Measurements from ENCODE around the gene FCHO1. TPM values are rescaled to one million over a fixed set of nuclear protein-coding genes. Genes with fewer than 3 reads are reported as not detected.

Gene FCHO1
- total and polyA plus RNA-seq, 7 experiments from 2014 or later = 14.7 to 107 (median 79.3) TPM

DNA sequence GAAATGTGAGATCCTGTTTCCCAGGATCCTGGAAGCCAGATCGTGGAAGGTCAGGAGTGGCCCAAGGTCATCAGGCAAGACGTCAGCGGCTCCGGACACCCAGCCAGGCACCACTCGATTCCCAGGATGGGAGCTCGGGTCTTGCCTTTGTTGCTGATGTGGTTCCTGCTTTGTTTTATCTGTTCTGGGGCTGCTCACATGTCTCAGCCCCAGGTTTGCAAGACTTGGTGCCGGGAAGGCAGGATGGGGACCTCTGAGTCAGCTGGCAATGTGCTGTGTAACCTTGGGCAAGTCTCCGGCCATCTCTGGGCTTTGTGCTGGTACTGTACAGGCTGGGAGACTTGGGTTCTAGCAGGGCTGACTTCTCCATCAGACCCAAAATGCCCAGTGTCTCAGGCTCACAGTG lies 1.4 kb upstream of the FCHO1 start:
- Mint-ChIP-seq H3K4me3 (peak overlapping the region; percentile 87 to 100 (median 94)), H3K9me3 (no peaks in the 10 kb centered on the region), H3K27me3 (no peaks in the 10 kb centered on the region), H3K4me1 (peaks cover 42 to 58% (median 49%) of the 10 kb centered on the region in 7 donors), H3K36me3 (peaks cover 0 to 19% (median 4%) of the 10 kb centered on the region in 5 donors), H3K27ac (peak overlapping the region; percentile 72 to 96 (median 93))
- H3K27ac ChIP-seq (ENCODE audit: low read depth, low read length) = peak overlapping the region; percentile 88
- ChIA-PET POLR2A (interaction anchor here (1.0 to 1.4 kb wide), 3 partner anchors 42 to 100 kb away, joined by 3 to 4 read pairs (median 3); partner anchors contain the start of gene JAK3), CTCF (no interaction called here)
- peaks cover 0 to 11% (median 9%) of the 10 kb centered on the region in 3 experiments for H3K36me3 ChIP-seq (ENCODE audit: control insufficient read depth in 2 of 3, insufficient read depth in 3 of 3, low read length in 3 of 3)
- intact Hi-C loops (cut with micrococcal nuclease) = loop anchor here (5.0 to 10.0 kb wide), 2 partner anchors 193 to 675 kb away; partner anchors contain the start of genes COLGALT1 (in 1 of the 2), HAUS8 (in 1 of the 2) and MYO9B (in 1 of the 2)
- ATAC-seq (no peak), DNase-seq (peak in 1 of 9 donors; percentile 44)
- peaks cover 38 to 42% of the 10 kb centered on the region in 2 donors for H3K4me1 ChIP-seq (ENCODE audit: control insufficient read depth in 2 of 2, insufficient read depth in 2 of 2, low read length in 2 of 2)
- no peaks in the 10 kb centered on the region for H3K27me3 ChIP-seq (ENCODE audit: control insufficient read depth in 2 of 2, insufficient read depth in 2 of 2, low read length in 2 of 2)
- peak overlapping the region; percentile 2 for H3K4me3 ChIP-seq (ENCODE audit: low read length)
- no peaks in the 10 kb centered on the region for H3K9me3 ChIP-seq (ENCODE audit: control insufficient read depth in 2 of 3, low read length in 3 of 3)

DNA sequence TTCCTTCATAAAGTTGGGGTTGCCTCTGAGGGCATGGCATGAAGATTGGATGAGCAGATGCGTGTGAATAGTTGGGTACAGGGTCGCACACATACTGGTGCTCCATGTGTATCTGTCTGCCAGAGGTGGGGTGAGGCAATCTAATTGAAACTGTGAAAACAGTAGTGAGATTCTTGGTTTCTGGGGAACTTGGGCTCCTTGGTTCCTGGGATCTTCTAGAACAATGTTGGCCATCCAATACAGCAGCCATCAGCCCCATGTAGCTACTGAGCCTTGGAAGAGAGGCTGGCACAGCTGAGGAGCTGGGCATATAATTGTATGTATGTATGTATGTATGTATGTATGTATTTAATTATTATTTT lies 616 bp downstream of the FCHO1 start:
- Histone ChIP-seq H3K4me3 (ENCODE audit: low read length) (peak overlapping the region; percentile 66), H3K4me1 (ENCODE audit: control insufficient read depth in 2 of 2, insufficient read depth in 2 of 2, low read length in 2 of 2) (peaks cover 38 to 50% of the 10 kb centered on the region in 2 donors), H3K36me3 (ENCODE audit: control insufficient read depth in 2 of 3, insufficient read depth in 3 of 3, low read length in 3 of 3) (peaks cover 0 to 30% (median 12%) of the 10 kb centered on the region in 3 experiments), H3K9me3 (ENCODE audit: control insufficient read depth in 2 of 3, low read length in 3 of 3) (no peaks in the 10 kb centered on the region), H3K27ac (ENCODE audit: low read depth, low read length) (peak overlapping the region; percentile 88), H3K27me3 (ENCODE audit: control insufficient read depth in 2 of 2, insufficient read depth in 2 of 2, low read length in 2 of 2) (no peaks in the 10 kb centered on the region)
- CTCF ChIA-PET = interaction anchor here (1.1 to 1.6 kb wide), 5 partner anchors 15 to 107 kb away, joined by 3 to 5 read pairs (median 4); no protein-coding TSS in a partner anchor
- ATAC-seq (no peak), DNase-seq (no peak)
- POLR2A ChIA-PET = interaction anchor here (0.9 to 2.2 kb wide), 7 partner anchors 11 to 99 kb away, joined by 3 to 8 read pairs (median 6); partner anchors contain the start of genes JAK3 and MAP1S
- Mint-ChIP-seq H3K36me3 (peaks cover 0 to 30% (median 7%) of the 10 kb centered on the region in 5 donors), H3K4me3 (peak overlapping the region; percentile 87 to 100 (median 94)), H3K27ac (peak overlapping the region; percentile 90 to 96 (median 96)), H3K4me1 (peaks cover 40 to 65% (median 56%) of the 10 kb centered on the region in 7 donors), H3K27me3 (no peaks in the 10 kb centered on the region), H3K9me3 (no peaks in the 10 kb centered on the region)
- intact Hi-C loops (cut with micrococcal nuclease) = loop anchor here (1.0 to 5.0 kb wide), 4 partner anchors 32 to 197 kb away; partner anchors contain the start of genes COLGALT1 (in 2 of the 2) and MAP1S (in 2 of the 2)

DNA sequence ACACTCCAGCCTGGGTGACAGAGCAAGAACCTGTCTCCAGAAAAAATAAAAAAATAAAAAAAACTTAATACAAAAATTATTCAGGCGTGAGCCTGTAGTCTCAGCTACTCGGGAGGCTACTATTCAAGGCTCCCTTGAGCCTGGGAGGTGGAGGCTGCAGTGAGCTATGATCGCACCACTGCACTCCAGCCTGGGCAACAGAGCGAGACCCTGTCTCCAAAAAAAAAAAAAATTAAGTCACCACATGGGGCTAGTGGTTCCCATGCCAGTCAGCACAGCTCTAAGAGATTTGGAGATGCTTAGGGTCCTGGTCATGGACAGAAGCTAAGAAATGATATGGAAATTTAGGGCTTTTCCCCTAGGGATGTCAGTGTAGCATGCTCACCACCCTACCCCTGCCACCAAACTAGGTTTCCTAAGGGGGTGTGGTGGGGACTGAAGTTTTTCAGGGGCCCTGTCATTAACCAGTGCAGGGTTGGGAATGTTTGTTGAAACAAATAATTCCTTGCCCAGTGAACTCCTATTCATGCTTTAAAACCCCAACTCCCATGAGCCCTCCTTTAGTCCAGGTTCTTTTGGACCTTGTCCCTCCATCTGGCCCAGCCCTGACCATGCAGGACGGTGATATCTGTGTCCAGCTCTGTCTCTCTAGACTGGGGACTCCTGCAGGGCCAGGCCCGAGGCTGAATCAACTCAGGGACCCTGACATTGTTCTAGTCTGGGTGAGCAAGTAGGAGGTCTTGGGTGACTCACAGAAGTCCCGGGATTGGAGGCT lies 1.8 kb downstream of the FCHO1 start:
- H3K27me3 ChIP-seq (ENCODE audit: control insufficient read depth in 2 of 2, insufficient read depth in 2 of 2, low read length in 2 of 2) = no peaks in the 10 kb centered on the region
- H3K4me3 Mint-ChIP-seq = peak overlapping the region in 1 of 10 donors; percentile 15
- DNase-seq (no peak), ATAC-seq (no peak)
- H3K36me3 ChIP-seq (ENCODE audit: control insufficient read depth in 2 of 3, insufficient read depth in 3 of 3, low read length in 3 of 3) = peaks cover 0 to 37% (median 14%) of the 10 kb centered on the region in 3 experiments
- peaks cover 40 to 67% (median 54%) of the 10 kb centered on the region in 7 donors for H3K4me1 Mint-ChIP-seq
- peak overlapping the region; percentile 33 for H3K27ac ChIP-seq (ENCODE audit: low read depth, low read length)
- CTCF ChIA-PET = interaction anchor here (0.6 to 1.6 kb wide), 4 partner anchors 14 to 296 kb away, joined by 3 to 5 read pairs (median 4); partner anchors contain the start of gene RPL18A
- no peaks in the 10 kb centered on the region for H3K9me3 Mint-ChIP-seq
- H3K27ac Mint-ChIP-seq = peak overlapping the region in 4 of 9 donors; percentile 43 to 66 (median 52)
- peaks cover 0 to 35% (median 8%) of the 10 kb centered on the region in 5 donors for H3K36me3 Mint-ChIP-seq
- H3K27me3 Mint-ChIP-seq = no peaks in the 10 kb centered on the region
- intact Hi-C loops (cut with micrococcal nuclease) = loop anchor here in 1 of 2 donors (5.0 kb wide), 1 partner anchor 196 kb away; the partner anchor contains the start of gene COLGALT1
- H3K4me3 ChIP-seq (ENCODE audit: low read length) = no peak overlapping the region
- no peaks in the 10 kb centered on the region for H3K9me3 ChIP-seq (ENCODE audit: control insufficient read depth in 2 of 3, low read length in 3 of 3)
- H3K4me1 ChIP-seq (ENCODE audit: control insufficient read depth in 2 of 2, insufficient read depth in 2 of 2, low read length in 2 of 2) = peaks cover 34 to 47% of the 10 kb centered on the region in 2 donors
- POLR2A ChIA-PET = interaction anchor here (0.6 to 2.2 kb wide), 5 partner anchors 11 to 1665 kb away, joined by 3 to 6 read pairs (median 4); no protein-coding TSS in a partner anchor

DNA sequence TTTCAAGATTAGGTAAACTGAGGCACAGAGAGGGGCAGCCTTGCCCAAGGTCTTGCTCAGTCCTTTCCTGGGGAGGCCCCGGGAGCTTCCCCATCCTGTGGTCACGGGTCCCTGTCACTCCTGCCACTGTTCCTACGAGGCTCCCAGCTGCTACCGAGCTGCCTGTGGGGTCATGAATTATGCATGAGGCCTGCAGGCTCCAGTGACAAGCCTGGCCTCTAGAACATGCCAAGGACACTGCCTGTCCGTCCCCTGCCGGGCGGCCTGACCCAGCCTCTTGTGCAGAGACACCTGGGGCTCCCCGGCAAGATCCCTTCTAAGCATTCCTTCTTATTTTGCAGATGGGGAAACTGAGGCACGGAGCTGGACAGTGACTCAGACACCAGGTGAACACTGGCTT lies 2.7 kb downstream of the FCHO1 start:
- Mint-ChIP-seq H3K4me3 (peak overlapping the region in 4 of 10 donors; percentile 9 to 45 (median 19)), H3K27me3 (no peaks in the 10 kb centered on the region), H3K36me3 (peaks cover 0 to 37% (median 12%) of the 10 kb centered on the region in 5 donors), H3K4me1 (peaks cover 34 to 65% (median 53%) of the 10 kb centered on the region in 7 donors), H3K27ac (peak overlapping the region in 5 of 9 donors; percentile 14 to 77 (median 67)), H3K9me3 (no peaks in the 10 kb centered on the region)
- H3K36me3 ChIP-seq (ENCODE audit: control insufficient read depth in 2 of 3, insufficient read depth in 3 of 3, low read length in 3 of 3) = peaks cover 0 to 42% (median 14%) of the 10 kb centered on the region in 3 experiments
- H3K27ac ChIP-seq (ENCODE audit: low read depth, low read length) = peak overlapping the region; percentile 34
- ChIA-PET POLR2A (interaction anchor here (0.6 to 0.8 kb wide), 3 partner anchors 12 to 1481 kb away, joined by 3 to 4 read pairs (median 4); no protein-coding TSS in a partner anchor), CTCF (no interaction called here)
- peaks cover 25 to 41% of the 10 kb centered on the region in 2 donors for H3K4me1 ChIP-seq (ENCODE audit: control insufficient read depth in 2 of 2, insufficient read depth in 2 of 2, low read length in 2 of 2)
- no peak overlapping the region for H3K4me3 ChIP-seq (ENCODE audit: low read length)
- DNase-seq = no peak
- no peaks in the 10 kb centered on the region for H3K27me3 ChIP-seq (ENCODE audit: control insufficient read depth in 2 of 2, insufficient read depth in 2 of 2, low read length in 2 of 2)
- intact Hi-C loops (cut with micrococcal nuclease) = loop anchor here in 1 of 2 donors (5.0 kb wide), 1 partner anchor 197 kb away; the partner anchor contains the start of gene COLGALT1
- H3K9me3 ChIP-seq (ENCODE audit: control insufficient read depth in 2 of 3, low read length in 3 of 3) = no peaks in the 10 kb centered on the region
- ATAC-seq = no peak

DNA sequence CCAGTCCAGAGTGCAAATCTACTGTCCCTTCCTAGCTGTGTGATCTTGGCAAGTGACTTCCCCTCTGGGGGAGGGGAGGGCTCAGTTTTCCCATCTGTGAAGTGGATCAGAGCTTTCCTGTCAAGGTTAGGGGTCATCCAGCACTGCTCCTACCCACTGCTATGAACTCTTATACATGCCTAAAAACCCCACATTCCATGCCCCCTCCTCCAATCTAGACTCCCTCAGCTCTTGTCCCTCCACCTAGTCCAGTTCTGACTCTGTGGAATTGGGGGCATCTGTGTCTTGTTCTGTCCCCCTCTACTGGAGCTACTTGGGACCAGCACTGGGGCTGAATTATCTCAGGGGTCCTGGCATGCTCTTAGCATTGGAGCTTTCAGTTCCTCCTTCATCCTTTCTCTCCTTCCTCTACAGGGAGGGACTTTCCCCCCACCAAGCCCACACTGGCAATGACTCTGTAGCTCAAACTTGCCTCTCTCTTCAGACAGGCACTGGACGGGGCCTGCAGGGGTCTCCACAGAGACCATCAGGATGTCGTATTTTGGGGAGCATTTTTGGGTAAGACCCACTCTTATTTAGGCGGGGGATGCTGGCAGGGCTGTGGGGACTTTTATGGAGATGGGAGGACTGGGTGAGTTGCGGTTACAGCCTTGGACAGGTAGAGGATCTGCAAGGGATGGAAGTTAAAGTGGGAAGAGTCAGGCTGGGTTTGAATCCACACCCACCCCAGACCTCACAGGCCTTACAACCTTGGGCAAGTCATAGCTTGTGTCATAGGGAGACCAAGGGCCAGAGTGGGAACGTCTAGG lies 3.6 kb downstream of the FCHO1 start:
- ChIA-PET CTCF (interaction anchor here (1.0 kb wide), 1 partner anchor 9 kb away, joined by 3 read pairs; no protein-coding TSS in a partner anchor), POLR2A (interaction anchor here (0.5 to 0.8 kb wide), 3 partner anchors 12 to 1482 kb away, joined by 3 to 4 read pairs (median 3); no protein-coding TSS in a partner anchor)
- H3K4me1 ChIP-seq (ENCODE audit: control insufficient read depth in 2 of 2, insufficient read depth in 2 of 2, low read length in 2 of 2) = peaks cover 16 to 32% of the 10 kb centered on the region in 2 donors
- no peaks in the 10 kb centered on the region for H3K27me3 ChIP-seq (ENCODE audit: control insufficient read depth in 2 of 2, insufficient read depth in 2 of 2, low read length in 2 of 2)
- no peak for DNase-seq
- no peaks in the 10 kb centered on the region for H3K9me3 ChIP-seq (ENCODE audit: control insufficient read depth in 2 of 3, low read length in 3 of 3)
- peak overlapping the region; percentile 34 for H3K27ac ChIP-seq (ENCODE audit: low read depth, low read length)
- H3K27ac Mint-ChIP-seq = peak overlapping the region; percentile 59 to 94 (median 76)
- peak; percentile 30 for ATAC-seq
- H3K27me3 Mint-ChIP-seq = no peaks in the 10 kb centered on the region
- H3K4me1 Mint-ChIP-seq = peaks cover 26 to 64% (median 45%) of the 10 kb centered on the region in 7 donors
- no peaks in the 10 kb centered on the region for H3K9me3 Mint-ChIP-seq
- intact Hi-C loops (cut with micrococcal nuclease) = loop anchor here in 1 of 2 donors (5.0 kb wide), 1 partner anchor 198 kb away; the partner anchor contains the start of gene COLGALT1
- H3K36me3 Mint-ChIP-seq = peaks cover 0 to 39% (median 12%) of the 10 kb centered on the region in 5 donors
- no peak overlapping the region for H3K4me3 ChIP-seq (ENCODE audit: low read length)
- H3K36me3 ChIP-seq (ENCODE audit: control insufficient read depth in 2 of 3, insufficient read depth in 3 of 3, low read length in 3 of 3) = peaks cover 0 to 42% (median 14%) of the 10 kb centered on the region in 3 experiments
- peak overlapping the region in 6 of 10 donors; percentile 15 to 59 (median 42) for H3K4me3 Mint-ChIP-seq

All from naive thymus-derived CD4-positive, alpha-beta T cell (primary cell).